ENCODE measurements around the gene PLEK. TPM values are rescaled to one million over a fixed set of nuclear protein-coding genes. Genes with fewer than 3 reads are reported as not detected.
"Not testable (repeated sequence)": the region's sequence is repeated elsewhere in the genome, so short reads cannot be mapped to it uniquely, and the experiment has no call there.

The PLEK gene
- total RNA-seq, 4 donors from 2014 or later, result under 0.01 to 7.5 (median 3.4) TPM

DNA sequence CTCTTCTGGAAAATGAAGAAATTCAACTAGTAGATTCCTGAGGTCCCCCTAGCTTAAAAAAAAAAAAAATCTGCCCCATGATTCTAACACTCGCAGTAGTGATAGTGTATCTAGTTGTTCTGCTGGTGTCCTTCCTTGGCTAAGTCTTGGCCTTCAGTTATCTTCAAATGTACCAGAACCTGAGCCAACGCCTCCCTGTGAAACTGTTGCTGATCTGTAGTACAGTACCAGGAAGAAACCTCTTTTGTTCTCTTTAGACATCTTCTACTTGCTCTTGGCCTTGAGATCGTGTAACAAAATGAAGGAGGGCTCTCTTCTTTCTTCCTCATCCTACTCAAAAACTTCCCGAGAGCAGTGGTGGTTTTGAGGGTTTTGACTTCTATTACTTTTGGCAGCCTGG lies 31.0 kb downstream of the PLEK start:
- intact Hi-C loops (cut with DNase I; ENCODE audit: low total_unique reads), result no loop called here
- Histone ChIP-seq H3K36me3 (no peaks in the 10 kb centered on the region), H3K4me1 (no peaks in the 10 kb centered on the region), H3K9me3 (no peaks in the 10 kb centered on the region), H3K27ac (no peak overlapping the region), H3K27me3 (no peaks in the 10 kb centered on the region), H3K4me3 (no peak overlapping the region)
- no peak for DNase-seq
- TF ChIP-seq, protein P1, sequence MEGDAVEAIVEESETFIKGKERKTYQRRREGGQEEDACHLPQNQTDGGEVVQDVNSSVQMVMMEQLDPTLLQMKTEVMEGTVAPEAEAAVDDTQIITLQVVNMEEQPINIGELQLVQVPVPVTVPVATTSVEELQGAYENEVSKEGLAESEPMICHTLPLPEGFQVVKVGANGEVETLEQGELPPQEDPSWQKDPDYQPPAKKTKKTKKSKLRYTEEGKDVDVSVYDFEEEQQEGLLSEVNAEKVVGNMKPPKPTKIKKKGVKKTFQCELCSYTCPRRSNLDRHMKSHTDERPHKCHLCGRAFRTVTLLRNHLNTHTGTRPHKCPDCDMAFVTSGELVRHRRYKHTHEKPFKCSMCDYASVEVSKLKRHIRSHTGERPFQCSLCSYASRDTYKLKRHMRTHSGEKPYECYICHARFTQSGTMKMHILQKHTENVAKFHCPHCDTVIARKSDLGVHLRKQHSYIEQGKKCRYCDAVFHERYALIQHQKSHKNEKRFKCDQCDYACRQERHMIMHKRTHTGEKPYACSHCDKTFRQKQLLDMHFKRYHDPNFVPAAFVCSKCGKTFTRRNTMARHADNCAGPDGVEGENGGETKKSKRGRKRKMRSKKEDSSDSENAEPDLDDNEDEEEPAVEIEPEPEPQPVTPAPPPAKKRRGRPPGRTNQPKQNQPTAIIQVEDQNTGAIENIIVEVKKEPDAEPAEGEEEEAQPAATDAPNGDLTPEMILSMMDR (IDR thresholded peaks at IDR 0.05), result no peak
- TF ChIP-seq POLR2A (IDR thresholded peaks at IDR 0.05), result no peak

- intact Hi-C loops (cut with DNase I; ENCODE audit: low total_unique reads); DNase-seq; H3K4me3 ChIP-seq; H3K36me3 ChIP-seq; H3K27ac ChIP-seq; H3K27me3 ChIP-seq; H3K9me3 ChIP-seq; H3K4me1 ChIP-seq: not testable (repeated sequence)
Measured at GRCh38 chr2:68397704-68398263, 32.7 kb downstream of the PLEK start.

GRCh38 chr2:68403199-68403644 lies 38.1 kb downstream of the PLEK start:
- no peak overlapping the region for H3K27ac ChIP-seq
- H3K27me3 ChIP-seq, result no peaks in the 10 kb centered on the region
- no peaks in the 10 kb centered on the region for H3K36me3 ChIP-seq
- H3K9me3 ChIP-seq, result no peaks in the 10 kb centered on the region
- no peak for DNase-seq
- TF ChIP-seq, protein P1 (IDR thresholded peaks at IDR 0.05), result no peak
- no peak for TF ChIP-seq POLR2A (IDR thresholded peaks at IDR 0.05)
- intact Hi-C loops (cut with DNase I; ENCODE audit: low total_unique reads), result no loop called here
- no peaks in the 10 kb centered on the region for H3K4me1 ChIP-seq
- no peak overlapping the region for H3K4me3 ChIP-seq

- intact Hi-C loops (cut with DNase I; ENCODE audit: low total_unique reads), result no loop called here
- no peak overlapping the region for H3K27ac ChIP-seq
- DNase-seq, result no peak
- H3K27me3 ChIP-seq, result no peaks in the 10 kb centered on the region
- TF ChIP-seq POLR2A (IDR thresholded peaks at IDR 0.05), result no peak
- TF ChIP-seq, protein P1 (IDR thresholded peaks at IDR 0.05), result no peak
- H3K36me3 ChIP-seq, result no peaks in the 10 kb centered on the region
- no peak overlapping the region for H3K4me3 ChIP-seq
- no peaks in the 10 kb centered on the region for H3K4me1 ChIP-seq
- no peaks in the 10 kb centered on the region for H3K9me3 ChIP-seq
Measured at GRCh38 chr2:68404164-68404563, 39.1 kb downstream of the PLEK start.

- no peak overlapping the region for H3K27ac ChIP-seq
- no peaks in the 10 kb centered on the region for H3K9me3 ChIP-seq
- no peaks in the 10 kb centered on the region for H3K27me3 ChIP-seq
- DNase-seq, result no peak
- no peaks in the 10 kb centered on the region for H3K36me3 ChIP-seq
- no peak overlapping the region for H3K4me3 ChIP-seq
- TF ChIP-seq POLR2A (IDR thresholded peaks at IDR 0.05), result no peak
- TF ChIP-seq, protein P1 (IDR thresholded peaks at IDR 0.05), result no peak
- no peaks in the 10 kb centered on the region for H3K4me1 ChIP-seq
- intact Hi-C loops (cut with DNase I; ENCODE audit: low total_unique reads), result no loop called here
Measured at GRCh38 chr2:68404893-68405799, 40.1 kb downstream of the PLEK start.

Measured in uterus (tissue), 4 donors.